Neural cell (in vitro differentiated cells): ENCODE data around the gene LGR5. TPM values are rescaled to one million over a fixed set of nuclear protein-coding genes. Genes with fewer than 3 reads are reported as not detected.

Experiments
- H2AFZ ChIP-seq: fragments of 200-600, 300-800 bp; sonication (generic), shearing (Covaris generic); 2 replicates; pipeline ENCODE4 v1.6.0; 2014; ENCODE audit warnings: low read depth, mild to moderate bottlenecking, antibody characterized with exemption, low read length, moderate library complexity
- H3F3A ChIP-seq: fragments of 200-600 bp; shearing (Covaris generic); 2 replicates; pipeline ENCODE4 v1.6.1; 2016; ENCODE audit warnings: mild to moderate bottlenecking, moderate library complexity, mixed read lengths, antibody characterized with exemption, low read length; ENCODE audit not compliant: insufficient read depth, poor library complexity, severe bottlenecking
- H3K27ac ChIP-seq: fragments of 200-600, 300-800 bp; sonication (generic), shearing (Covaris generic); 2 replicates; pipeline ENCODE4 v1.5.1; 2014; ENCODE audit warnings: mild to moderate bottlenecking, low read length, moderate library complexity
- H3K27me3 ChIP-seq: fragments of 300-800, 200-600 bp; sonication (generic), shearing (Covaris generic); 2 replicates; pipeline ENCODE4 v1.6.0; 2014; ENCODE audit warnings: mild to moderate bottlenecking, low read depth, low read length, moderate library complexity; ENCODE audit not compliant: insufficient read depth
- H3K36me3 ChIP-seq: fragments of 300-800, 200-600 bp; sonication (generic), shearing (Covaris generic); 2 replicates; pipeline ENCODE4 v1.5.1; 2014; ENCODE audit warnings: mild to moderate bottlenecking, antibody characterized with exemption, low read length, moderate library complexity; ENCODE audit not compliant: insufficient read depth
- H3K4me2 ChIP-seq: fragments of 300-800, 200-600 bp; sonication (generic), shearing (Covaris generic); 2 replicates; pipeline ENCODE4 v1.6.0; 2014; ENCODE audit warnings: mild to moderate bottlenecking, low read length
- H3K4me3 ChIP-seq: fragments of 300-800, 200-600 bp; sonication (generic), shearing (Covaris generic); 2 replicates; pipeline ENCODE4 v1.5.1; 2014; ENCODE audit warnings: mild to moderate bottlenecking, low read length, moderate library complexity
- H3K79me2 ChIP-seq: fragments of 200-600 bp; shearing (Covaris generic); replicated peaks from 2 replicates; pipeline ENCODE4 v1.6.0; 2014; ENCODE audit warnings: mild to moderate bottlenecking, low read length, moderate library complexity; ENCODE audit not compliant: insufficient read depth
- H3K9ac ChIP-seq: fragments of 300-800, 200-600 bp; sonication (generic), shearing (Covaris generic); 2 replicates; pipeline ENCODE4 v1.6.1; 2016; ENCODE audit warnings: mild to moderate bottlenecking, low read length, mixed read lengths
- H3K9me2 ChIP-seq: fragments of 200-600 bp; shearing (Covaris generic); 2 replicates; pipeline ENCODE4 v1.6.1; 2016; ENCODE audit warnings: mild to moderate bottlenecking, low read length, mixed read lengths; ENCODE audit not compliant: insufficient read depth
- H3K9me3 ChIP-seq: fragments of 200-600, 300-800 bp; sonication (generic), shearing (Covaris generic); 2 replicates; pipeline ENCODE4 v1.6.1; 2016; ENCODE audit warnings: mild to moderate bottlenecking, mixed run types, low read length, moderate library complexity, mixed read lengths
- H4K20me1 ChIP-seq: fragments of 200-600 bp; shearing (Covaris generic); 2 replicates; pipeline ENCODE4 v1.6.1; 2016; ENCODE audit warnings: mild to moderate bottlenecking, mixed run types; ENCODE audit not compliant: insufficient read depth
- EP300 ChIP-seq: fragments of 450-650 bp; conservative IDR thresholded peaks from 2 replicates; pipeline ENCODE4 v1.6.1; 2014; ENCODE audit warnings: antibody characterized with exemption, mild to moderate bottlenecking, moderate library complexity; ENCODE audit not compliant: poor library complexity, severe bottlenecking
- EZH2 ChIP-seq: fragments of 200-600, 300-800 bp; shearing (Covaris generic), sonication (generic); IDR thresholded peaks from 2 replicates; pipeline ENCODE4 v1.6.1; 2014; ENCODE audit warnings: antibody characterized with exemption, low read length, borderline replicate concordance, mild to moderate bottlenecking; ENCODE audit not compliant: insufficient read depth, poor library complexity, severe bottlenecking
- MXI1 ChIP-seq: fragments of 450-650 bp; conservative IDR thresholded peaks from 2 replicates; pipeline ENCODE4 v1.6.1; 2014; ENCODE audit warnings: antibody characterized with exemption, mild to moderate bottlenecking; ENCODE audit not compliant: poor library complexity, severe bottlenecking
- POLR2AphosphoS5 ChIP-seq: IDR thresholded peaks from 2 replicates; pipeline ENCODE4 v1.6.1; 2012
- RAD21 ChIP-seq: fragments of 450-650 bp; conservative IDR thresholded peaks from 2 replicates; pipeline ENCODE4 v1.6.1; 2014; ENCODE audit warnings: antibody characterized with exemption, mild to moderate bottlenecking, moderate library complexity
- REST ChIP-seq: IDR thresholded peaks from 2 replicates; pipeline ENCODE4 v1.6.1; 2012; ENCODE audit warnings: borderline replicate concordance
- SMC3 ChIP-seq: fragments of 450-650 bp; conservative IDR thresholded peaks from 2 replicates; pipeline ENCODE4 v1.6.1; 2014; ENCODE audit warnings: antibody characterized with exemption, mild to moderate bottlenecking, moderate library complexity; ENCODE audit not compliant: poor library complexity
- TAF1 ChIP-seq: IDR thresholded peaks from 2 replicates; pipeline ENCODE4 v1.6.1; 2012; ENCODE audit warnings: low read depth
- polyA plus RNA-seq: library from polyadenylated mRNA; depleted of rRNA; stranded (reverse); fragments of >200 nt; gene quantifications from 2 replicates; pipeline ENCODE4 v1.2.3, GENCODE V29; 2014
- TF ChIP-seq, protein P1 (sequence below): fragments of 450-650 bp; IDR thresholded peaks from 2 replicates; pipeline ENCODE4 v1.5.1; 2014; ENCODE audit warnings: antibody characterized with exemption, mild to moderate bottlenecking, moderate library complexity; ENCODE audit not compliant: poor library complexity, severe bottlenecking

The LGR5 gene
- polyA plus RNA-seq, 1 donor from 2014 or later = 0.16 TPM

- Histone ChIP-seq H3K27me3 (no peaks in the 10 kb centered on the region), H2AFZ (no peak overlapping the region), H3K79me2 (no peaks in the 10 kb centered on the region), H3K36me3 (peaks cover 26% of the 10 kb centered on the region), H3K9me2 (no peaks in the 10 kb centered on the region), H3K4me2 (no peak overlapping the region), H3K9ac (no peak overlapping the region), H3K4me3 (no peak overlapping the region), H4K20me1 (no peaks in the 10 kb centered on the region), H3K9me3 (no peaks in the 10 kb centered on the region), H3K27ac (no peak overlapping the region), H3F3A (no peaks in the 10 kb centered on the region)
- TF ChIP-seq REST = no peak
- no peak for TF ChIP-seq MXI1
- TF ChIP-seq POLR2AphosphoS5 = no peak
Observed at GRCh38 chr12:71626768-71627167, 187.2 kb downstream of the LGR5 start.

DNA sequence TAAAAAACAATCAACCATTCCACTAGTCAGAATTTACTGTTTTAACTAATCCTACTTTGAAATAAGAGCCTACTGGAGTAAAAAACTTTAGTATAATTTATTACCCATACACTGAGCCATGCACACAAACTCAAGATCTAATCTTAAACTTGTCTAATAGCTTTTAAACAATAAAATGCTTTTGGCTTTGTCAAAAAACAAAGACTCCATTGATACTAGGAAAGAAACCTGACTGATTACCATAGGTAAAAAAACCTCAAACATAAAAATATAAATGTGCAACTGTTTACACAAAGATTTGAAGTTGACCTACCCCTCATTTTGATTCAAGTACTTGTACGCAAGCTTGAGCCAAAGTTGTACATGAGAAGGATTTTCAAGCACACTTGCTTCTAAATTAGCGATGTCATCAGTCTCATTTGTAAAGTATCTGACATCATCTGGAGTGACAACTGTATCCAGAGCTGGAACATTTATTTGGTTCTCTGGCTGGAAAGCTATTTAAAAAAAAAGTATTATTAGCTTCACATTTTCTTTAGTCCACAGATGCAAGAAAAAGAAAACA lies 187.9 kb downstream of the LGR5 start:
- H3F3A ChIP-seq = no peaks in the 10 kb centered on the region
- no peak overlapping the region for H3K27ac ChIP-seq
- H3K9me3 ChIP-seq = no peaks in the 10 kb centered on the region
- no peaks in the 10 kb centered on the region for H3K79me2 ChIP-seq
- H3K9ac ChIP-seq = no peak overlapping the region
- no peaks in the 10 kb centered on the region for H3K9me2 ChIP-seq
- no peak for TF ChIP-seq RAD21
- no peak for TF ChIP-seq POLR2AphosphoS5
- TF ChIP-seq, protein P1, sequence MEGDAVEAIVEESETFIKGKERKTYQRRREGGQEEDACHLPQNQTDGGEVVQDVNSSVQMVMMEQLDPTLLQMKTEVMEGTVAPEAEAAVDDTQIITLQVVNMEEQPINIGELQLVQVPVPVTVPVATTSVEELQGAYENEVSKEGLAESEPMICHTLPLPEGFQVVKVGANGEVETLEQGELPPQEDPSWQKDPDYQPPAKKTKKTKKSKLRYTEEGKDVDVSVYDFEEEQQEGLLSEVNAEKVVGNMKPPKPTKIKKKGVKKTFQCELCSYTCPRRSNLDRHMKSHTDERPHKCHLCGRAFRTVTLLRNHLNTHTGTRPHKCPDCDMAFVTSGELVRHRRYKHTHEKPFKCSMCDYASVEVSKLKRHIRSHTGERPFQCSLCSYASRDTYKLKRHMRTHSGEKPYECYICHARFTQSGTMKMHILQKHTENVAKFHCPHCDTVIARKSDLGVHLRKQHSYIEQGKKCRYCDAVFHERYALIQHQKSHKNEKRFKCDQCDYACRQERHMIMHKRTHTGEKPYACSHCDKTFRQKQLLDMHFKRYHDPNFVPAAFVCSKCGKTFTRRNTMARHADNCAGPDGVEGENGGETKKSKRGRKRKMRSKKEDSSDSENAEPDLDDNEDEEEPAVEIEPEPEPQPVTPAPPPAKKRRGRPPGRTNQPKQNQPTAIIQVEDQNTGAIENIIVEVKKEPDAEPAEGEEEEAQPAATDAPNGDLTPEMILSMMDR = no peak
- no peak for TF ChIP-seq EZH2
- TF ChIP-seq MXI1 = no peak
- no peak for TF ChIP-seq REST
- no peak for TF ChIP-seq EP300
- no peak for TF ChIP-seq SMC3
- TF ChIP-seq TAF1 = no peak
- no peak overlapping the region for H2AFZ ChIP-seq
- H3K27me3 ChIP-seq = no peaks in the 10 kb centered on the region
- H4K20me1 ChIP-seq = no peaks in the 10 kb centered on the region
- H3K4me2 ChIP-seq = no peak overlapping the region
- peaks cover 26% of the 10 kb centered on the region for H3K36me3 ChIP-seq
- H3K4me3 ChIP-seq = no peak overlapping the region

Other genes starting within 250 kb of the LGR5 start
- gene ZFC3H1, start 224.1 kb downstream of the LGR5 start, polyA plus RNA-seq = 45.5 and 70.2 TPM in 2 replicates
- 15.5 and 15.8 TPM in 2 replicates for gene THAP2, start 224.5 kb downstream of the LGR5 start, polyA plus RNA-seq
- gene TMEM19, start 246.3 kb downstream of the LGR5 start, polyA plus RNA-seq = 18.4 and 24.2 TPM in 2 replicates